ENCODE data around the gene TSPAN9. TPM values are rescaled to one million over a fixed set of nuclear protein-coding genes. Genes with fewer than 3 reads are reported as not detected.

TSPAN9 gene
- total RNA-seq, 1 donor from 2014 or later, result 40.9 TPM

DNA sequence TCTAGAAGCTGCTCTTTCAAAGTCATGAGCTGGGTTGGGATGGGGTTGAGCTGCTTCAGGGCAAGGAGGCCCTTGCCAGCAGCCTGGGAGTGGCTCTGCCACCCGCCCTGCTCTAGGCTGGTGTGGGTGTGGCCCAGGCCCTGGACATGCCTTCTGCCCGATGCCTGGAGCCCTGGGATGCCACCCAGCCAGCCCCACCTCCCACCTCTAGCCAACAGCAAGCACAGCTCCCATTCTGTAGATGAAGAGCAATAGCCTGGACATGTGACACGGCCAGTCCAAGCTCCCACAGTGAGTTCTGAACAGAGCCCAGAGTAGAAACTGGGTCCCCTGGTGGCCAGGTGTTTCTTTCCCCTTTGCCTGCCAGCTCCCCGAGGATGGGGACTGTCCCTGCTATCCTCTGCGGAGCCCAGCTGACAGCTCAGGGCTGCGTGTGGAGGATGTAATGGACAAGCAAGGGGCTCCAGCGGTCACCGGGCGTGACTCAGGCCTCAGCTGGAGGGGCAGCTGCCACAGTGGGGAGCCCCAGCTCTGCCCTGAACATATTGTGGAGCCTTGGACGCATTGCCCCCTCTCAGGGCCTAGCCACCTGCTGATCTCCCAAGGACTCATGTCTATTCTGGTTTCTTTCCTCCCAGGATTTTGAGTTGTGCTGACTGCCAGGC lies 165.2 kb downstream of the TSPAN9 start:
- H3K27ac Mint-ChIP-seq (ENCODE audit: unreplicated experiment), result no peak overlapping the region
- H3K4me2 ChIP-seq (ENCODE audit: low read length), result no peak overlapping the region
- TF ChIP-seq CTCF (IDR thresholded peaks at IDR 0.05; ENCODE audit: insufficient read depth, low read depth, low read length) (no peak), EZH2 (IDR thresholded peaks at IDR 0.05; ENCODE audit: insufficient read depth, low read length) (no peak)
- H3K9me3 Mint-ChIP-seq (ENCODE audit: unreplicated experiment), result peaks cover 3% of the 10 kb centered on the region
- no peak overlapping the region for H3K4me3 ChIP-seq (ENCODE audit: insufficient read depth, low read depth, low read length)
- no peak overlapping the region for H3K27ac ChIP-seq (ENCODE audit: low read depth, low read length)
- H3K27me3 ChIP-seq (ENCODE audit: insufficient read depth, low read length), result no peaks in the 10 kb centered on the region
- peaks cover 5% of the 10 kb centered on the region for H3K4me1 Mint-ChIP-seq (ENCODE audit: low read depth, unreplicated experiment)
- H2AFZ ChIP-seq (ENCODE audit: low read depth, low read length), result no peak overlapping the region
- H3K4me1 ChIP-seq (ENCODE audit: insufficient read depth, low read length), result no peaks in the 10 kb centered on the region
- peaks cover 37% of the 10 kb centered on the region for H4K20me1 ChIP-seq (ENCODE audit: insufficient read depth, low read length)
- H3K36me3 Mint-ChIP-seq (ENCODE audit: low read depth, unreplicated experiment), result peaks cover 17% of the 10 kb centered on the region
- DNase-seq (ENCODE audit: low read depth) (no peak), FAIRE-seq (no peak)
- H3K4me3 Mint-ChIP-seq (ENCODE audit: unreplicated experiment), result no peak overlapping the region
- no peaks in the 10 kb centered on the region for H3K36me3 ChIP-seq (ENCODE audit: insufficient read depth, low read length)
- no peaks in the 10 kb centered on the region for H3K79me2 ChIP-seq (ENCODE audit: insufficient read depth, low read length)
- no peaks in the 10 kb centered on the region for H3K9me3 ChIP-seq (ENCODE audit: insufficient read depth, low read depth, low read length)
- H3K9ac ChIP-seq (ENCODE audit: low read length), result no peak overlapping the region
- H3K27me3 Mint-ChIP-seq (ENCODE audit: low read depth, unreplicated experiment), result peaks cover 14% of the 10 kb centered on the region

DNA sequence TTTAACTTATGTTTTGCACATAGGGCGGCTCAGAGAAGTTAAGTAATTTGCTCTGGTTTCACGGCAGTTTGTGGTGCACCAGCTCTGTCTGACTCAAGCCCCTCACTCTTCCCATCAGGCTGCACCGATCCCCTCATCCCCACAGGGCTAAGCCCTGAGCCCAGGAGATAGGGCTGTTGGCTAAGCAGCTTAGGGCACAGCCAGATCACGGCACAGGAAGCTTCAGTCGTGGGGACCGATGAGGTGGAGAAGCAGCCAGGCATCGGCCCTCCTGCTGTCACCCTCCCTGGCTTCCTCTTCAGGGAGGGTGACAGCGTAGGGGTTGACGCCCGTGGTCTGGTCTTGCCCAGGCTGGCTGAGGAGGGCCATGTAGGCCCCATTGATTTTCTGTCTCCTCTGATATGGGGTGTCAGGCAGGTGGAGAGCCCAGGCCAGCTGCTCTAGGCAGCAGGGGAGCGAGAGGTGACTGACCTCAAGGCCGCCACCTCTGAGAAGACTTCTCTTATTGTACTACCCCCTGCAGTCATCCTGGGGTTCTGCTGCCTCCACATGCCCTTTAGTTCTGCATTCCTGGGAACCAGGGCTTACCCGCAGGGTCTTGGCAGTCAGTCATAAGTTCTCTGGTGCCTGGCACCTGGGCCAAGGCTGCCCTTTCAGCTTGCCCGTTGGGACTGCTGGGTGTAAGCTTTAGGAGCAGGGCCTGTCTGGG lies 166.4 kb downstream of the TSPAN9 start:
- Mint-ChIP-seq H3K36me3 (ENCODE audit: low read depth, unreplicated experiment) (peaks cover 15% of the 10 kb centered on the region), H3K27ac (ENCODE audit: unreplicated experiment) (no peak overlapping the region), H3K4me3 (ENCODE audit: unreplicated experiment) (no peak overlapping the region), H3K4me1 (ENCODE audit: low read depth, unreplicated experiment) (no peaks in the 10 kb centered on the region), H3K27me3 (ENCODE audit: low read depth, unreplicated experiment) (peaks cover 15% of the 10 kb centered on the region), H3K9me3 (ENCODE audit: unreplicated experiment) (peaks cover 3% of the 10 kb centered on the region)
- no peak for DNase-seq (ENCODE audit: low read depth)
- Histone ChIP-seq H2AFZ (ENCODE audit: low read depth, low read length) (no peak overlapping the region), H3K9ac (ENCODE audit: low read length) (no peak overlapping the region), H3K9me3 (ENCODE audit: insufficient read depth, low read depth, low read length) (no peaks in the 10 kb centered on the region), H3K79me2 (ENCODE audit: insufficient read depth, low read length) (no peaks in the 10 kb centered on the region), H3K4me3 (ENCODE audit: insufficient read depth, low read depth, low read length) (no peak overlapping the region), H3K36me3 (ENCODE audit: insufficient read depth, low read length) (no peaks in the 10 kb centered on the region), H3K27me3 (ENCODE audit: insufficient read depth, low read length) (no peaks in the 10 kb centered on the region), H3K4me2 (ENCODE audit: low read length) (no peak overlapping the region), H3K4me1 (ENCODE audit: insufficient read depth, low read length) (no peaks in the 10 kb centered on the region), H3K27ac (ENCODE audit: low read depth, low read length) (no peak overlapping the region), H4K20me1 (ENCODE audit: insufficient read depth, low read length) (peaks cover 35% of the 10 kb centered on the region)
- FAIRE-seq, result no peak
- TF ChIP-seq EZH2 (IDR thresholded peaks at IDR 0.05; ENCODE audit: insufficient read depth, low read length), result no peak
- no peak for TF ChIP-seq CTCF (IDR thresholded peaks at IDR 0.05; ENCODE audit: insufficient read depth, low read depth, low read length)
